GM19238 (cell line): ENCODE data around the gene APPBP2.
"Not testable (repeated sequence)": the region's sequence is repeated elsewhere in the genome, so short reads cannot be mapped to it uniquely, and the experiment has no call there.

ENCODE experiments used
- DNase-seq: peaks from one replicate; pipeline ENCODE4 v3.0.0; 2011; ENCODE audit warnings: low spot score; ENCODE audit not compliant: insufficient read length

Gene APPBP2

DNA sequence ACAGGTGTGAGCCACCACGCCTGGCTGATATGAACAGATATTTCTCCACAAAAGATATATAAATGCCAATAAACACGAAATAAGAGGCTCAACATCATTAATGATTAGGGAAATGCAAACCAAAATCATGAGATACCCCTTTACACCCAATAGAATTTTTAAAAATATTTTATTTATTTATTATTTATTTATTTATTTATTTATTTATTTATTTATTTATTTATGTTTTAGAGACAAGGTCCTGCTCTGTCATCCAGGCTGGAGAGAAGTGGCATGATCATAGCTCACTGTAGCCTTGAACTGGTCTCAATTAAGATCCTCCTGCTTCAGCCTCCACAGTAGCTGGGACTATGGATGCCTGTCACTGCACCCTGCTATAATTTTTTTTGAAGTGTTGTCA, 30.8 kb downstream of the APPBP2 start:
- DNase-seq = no peak

DNA sequence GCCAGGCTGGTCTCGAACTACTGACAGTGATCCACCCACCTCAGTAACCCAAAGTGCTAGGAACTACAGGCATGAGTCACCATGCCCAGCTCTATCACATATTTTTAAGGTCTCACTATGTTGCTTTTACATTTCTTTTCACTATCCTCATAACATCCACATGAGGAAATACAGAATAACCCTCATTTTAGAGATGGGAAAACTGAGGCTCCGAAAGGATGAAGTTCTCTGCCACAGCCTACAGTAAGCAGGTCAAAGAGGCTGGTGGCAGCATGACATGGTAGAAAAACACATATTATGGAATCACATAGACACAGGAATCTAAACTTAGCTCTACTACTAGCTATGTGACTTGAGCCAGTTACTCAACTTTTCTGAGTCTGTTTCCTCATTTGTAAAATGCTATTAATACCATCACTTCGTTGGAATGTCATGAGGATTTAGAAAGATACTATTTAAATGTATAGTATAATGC, 32.2 kb downstream of the APPBP2 start:
- DNase-seq = no peak

DNA sequence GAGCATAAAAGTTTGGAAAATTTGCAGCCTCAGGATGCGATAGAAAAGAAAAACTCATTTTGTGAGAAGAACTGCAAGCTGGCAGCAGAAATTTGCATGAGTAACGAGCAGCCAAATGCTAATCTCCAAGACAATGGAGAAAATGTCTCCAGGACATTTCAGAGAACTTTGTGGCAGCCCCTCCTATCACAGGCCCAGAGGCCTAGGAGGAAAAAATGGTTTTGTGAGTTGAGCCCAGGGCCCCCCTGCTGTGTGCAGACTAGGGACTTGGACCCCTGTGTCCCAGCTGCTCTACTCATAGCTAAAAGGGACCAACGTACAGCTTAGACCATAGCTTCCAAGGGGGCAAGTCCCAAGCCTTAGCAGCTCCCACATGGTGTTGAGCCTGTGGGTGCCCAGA, 34.3 kb downstream of the APPBP2 start:
- no peak for DNase-seq

DNA sequence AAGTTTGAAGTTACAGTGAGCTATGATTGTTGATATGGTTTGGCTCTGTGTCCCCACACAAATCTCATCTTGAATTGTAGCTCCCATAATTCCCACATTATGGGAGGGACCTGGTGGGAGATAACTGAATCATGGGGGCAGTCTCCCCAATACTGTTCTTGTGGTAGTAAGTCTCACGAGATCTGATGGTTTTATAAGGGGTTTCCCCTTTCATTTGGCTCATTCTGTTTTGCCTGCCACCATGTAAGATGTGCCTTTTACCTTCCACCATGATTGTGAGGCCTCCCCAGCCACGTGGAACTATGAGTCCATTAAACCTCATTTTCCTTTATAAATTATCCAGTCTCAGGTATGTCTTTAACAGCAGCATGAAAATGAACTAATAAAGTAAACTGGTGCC, 35.4 kb downstream of the APPBP2 start:
- DNase-seq = not testable (repeated sequence)

DNA sequence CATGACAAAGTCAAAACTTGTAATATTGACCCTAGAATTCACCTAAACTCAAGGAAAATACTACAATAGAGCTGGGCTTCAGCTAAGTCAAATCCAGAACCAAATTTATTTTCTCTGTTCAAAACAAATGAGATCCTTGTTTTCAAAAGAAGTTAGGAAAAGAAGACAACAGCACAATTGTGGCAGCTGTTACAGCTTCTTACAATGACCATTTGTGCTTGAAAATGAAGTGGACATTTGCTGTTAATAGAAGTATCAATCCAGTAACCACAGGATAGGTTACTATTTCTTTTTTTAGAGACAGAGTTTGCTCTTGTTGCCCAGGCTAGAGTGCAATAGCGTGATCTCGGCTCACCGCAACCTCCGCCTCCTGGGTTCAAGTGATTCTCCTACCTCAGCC, 44.4 kb downstream of the APPBP2 start:
- no peak for DNase-seq

DNA sequence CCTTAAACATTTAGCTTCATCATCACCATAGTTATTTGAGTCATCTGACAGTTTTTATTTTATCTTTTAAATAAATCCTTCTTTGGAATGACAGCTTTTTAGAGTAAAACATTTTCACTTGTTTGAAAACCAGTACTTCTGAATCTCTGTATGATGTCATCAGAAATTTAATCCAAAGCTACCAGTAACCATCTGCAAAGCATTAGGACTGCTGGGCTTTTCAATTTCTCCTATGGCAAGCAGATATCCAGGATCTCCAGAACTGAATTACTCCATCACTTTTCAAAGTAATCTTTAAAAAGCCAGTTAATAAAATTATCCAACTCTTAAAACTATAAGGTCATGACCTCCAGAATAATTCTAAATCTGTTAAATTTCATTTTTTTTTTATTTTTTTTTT, 52.3 kb downstream of the APPBP2 start:
- no peak for DNase-seq

DNA sequence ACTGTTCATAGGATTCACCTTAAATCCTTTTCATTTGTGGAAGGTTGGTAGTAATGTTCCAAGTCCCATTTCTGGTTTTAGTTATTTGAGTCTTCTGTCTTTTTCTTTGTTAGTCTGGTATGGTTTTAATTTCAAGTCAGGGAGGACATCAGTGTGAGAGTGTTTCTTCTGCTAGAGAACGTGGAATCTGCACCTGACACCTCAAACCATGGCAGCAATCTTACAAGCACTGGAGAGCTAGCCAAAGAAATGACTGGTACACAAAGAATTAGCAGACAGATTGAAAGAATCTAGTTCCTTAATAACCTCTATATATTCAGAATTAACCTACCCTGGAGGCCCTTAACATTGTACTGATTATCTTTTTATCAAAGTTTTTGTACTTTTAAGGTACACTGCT, 53.6 kb downstream of the APPBP2 start:
- DNase-seq = no peak

DNA sequence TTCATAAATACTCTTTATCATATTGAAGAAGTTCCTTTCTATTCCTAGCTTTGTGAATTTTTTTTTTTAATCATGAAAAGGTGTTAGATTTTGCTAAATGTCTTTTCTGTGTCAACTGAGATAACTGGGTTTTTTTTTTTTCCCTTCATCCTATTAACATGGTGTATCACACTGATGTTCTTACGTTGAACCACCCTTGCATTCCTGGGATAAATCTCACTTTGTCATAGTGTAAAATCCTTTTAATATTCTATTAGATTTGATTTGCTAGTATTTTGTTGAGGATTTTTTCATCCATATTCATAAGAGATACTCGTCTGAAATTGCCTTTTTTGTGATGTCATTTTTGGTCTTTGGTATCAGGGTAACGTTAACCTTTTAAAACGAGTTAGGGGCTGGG, 54.6 kb downstream of the APPBP2 start:
- DNase-seq = no peak

DNA sequence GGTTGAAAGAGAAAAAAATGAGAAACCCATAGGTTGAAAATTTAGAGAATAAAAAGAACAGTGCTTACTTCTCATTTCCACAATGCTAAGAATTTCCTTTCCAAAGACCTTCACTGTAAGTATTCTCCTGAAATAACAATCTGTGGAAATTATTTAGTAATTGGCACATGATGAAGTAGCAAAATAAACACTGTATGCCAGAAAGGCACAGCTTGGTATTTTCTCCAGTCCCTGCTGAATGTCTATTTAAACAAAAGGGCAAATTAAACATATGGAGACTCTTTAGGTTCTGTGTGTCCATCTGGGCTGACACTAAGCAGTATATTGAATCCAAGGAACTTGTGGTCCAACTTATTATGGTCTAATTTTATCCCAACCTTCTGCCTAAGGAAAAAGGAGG, 57.7 kb downstream of the APPBP2 start:
- DNase-seq = no peak

DNA sequence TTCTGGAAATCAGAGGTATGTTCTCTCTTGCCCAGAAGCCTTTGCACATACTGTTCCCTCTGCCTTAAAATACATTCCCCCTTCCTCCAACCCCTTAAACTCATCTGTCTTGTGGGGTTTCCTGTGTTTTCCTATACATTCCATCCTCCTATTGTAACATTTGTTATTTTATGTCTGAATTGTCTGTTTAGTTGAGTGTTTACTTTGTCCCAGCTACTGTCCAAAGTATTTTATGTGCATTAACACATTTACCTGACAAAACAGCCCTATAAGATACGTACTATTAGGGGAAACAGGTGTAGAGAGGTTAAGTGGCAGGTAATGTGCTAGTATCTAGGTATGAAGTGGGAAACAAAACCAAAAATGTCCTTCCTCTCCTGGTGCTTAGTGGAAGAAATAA, 61.7 kb downstream of the APPBP2 start:
- no peak for DNase-seq

DNA sequence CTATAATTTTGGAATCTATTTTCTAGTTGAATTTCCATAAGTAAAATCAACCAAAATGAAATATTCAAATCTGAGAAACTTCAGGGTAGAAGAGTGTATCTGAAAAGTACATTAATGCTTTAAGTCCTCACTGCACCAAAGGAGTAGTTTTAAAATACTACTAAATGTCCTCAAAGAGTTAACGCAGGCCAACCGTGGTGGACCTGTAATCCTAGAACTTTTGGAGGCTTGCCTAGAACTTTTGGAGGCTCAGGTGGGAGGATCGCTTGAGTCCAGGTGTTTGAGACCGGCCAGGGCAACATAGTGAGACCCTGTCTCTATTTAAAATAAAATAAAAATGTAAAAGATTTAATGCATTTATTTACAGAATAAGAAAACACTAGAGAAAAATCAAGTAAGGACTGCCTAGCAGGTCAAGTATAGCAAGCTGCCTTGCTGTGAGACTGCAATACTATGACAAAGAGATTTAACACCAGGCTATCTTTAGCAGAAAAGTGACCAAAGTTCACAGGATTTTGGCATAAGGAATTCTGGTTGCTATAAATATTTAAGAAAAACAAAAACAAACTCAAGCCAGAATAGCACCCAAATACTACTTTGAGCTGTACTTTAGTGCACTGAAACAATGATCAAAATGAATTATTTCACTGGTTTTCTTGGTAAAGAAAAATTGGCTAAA, 62.7 kb downstream of the APPBP2 start:
- no peak for DNase-seq

DNA sequence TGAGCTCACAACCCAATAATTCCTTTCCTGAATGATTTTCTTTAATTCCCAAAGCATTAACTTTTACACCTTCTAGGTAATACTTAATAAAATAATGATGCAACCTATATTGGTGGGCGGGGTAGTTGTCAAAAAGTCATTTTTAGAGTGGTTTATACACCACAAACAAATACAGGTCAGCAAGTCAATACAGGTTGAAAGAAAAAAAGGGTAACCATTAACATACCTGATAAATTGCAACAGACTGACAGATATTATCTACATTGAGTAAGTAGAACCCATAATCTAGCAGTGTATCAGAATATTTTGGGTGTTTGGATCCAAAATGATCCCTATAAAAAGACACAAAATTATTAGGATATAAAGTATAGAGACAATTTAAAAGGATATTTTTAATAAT, 64.5 kb downstream of the APPBP2 start:
- no peak for DNase-seq

DNA sequence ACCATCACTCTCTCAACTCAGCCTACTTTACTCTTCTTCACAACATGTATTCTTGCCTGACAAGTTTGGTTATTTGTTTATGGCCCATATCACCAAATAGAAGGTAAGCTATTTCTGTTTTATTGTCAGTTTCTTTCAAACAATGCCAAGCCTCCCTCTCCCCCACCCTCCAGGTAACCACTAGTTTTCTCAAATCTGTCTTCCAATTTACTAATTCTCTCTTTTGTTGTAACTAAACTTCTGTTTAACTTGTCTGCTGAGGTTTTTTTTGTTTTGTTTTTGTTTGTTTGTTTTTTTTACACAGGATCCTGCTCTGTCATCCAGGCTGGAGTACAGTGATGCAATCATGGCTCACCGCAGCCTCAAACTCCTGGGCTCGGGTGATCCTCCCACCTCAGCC, 68.9 kb downstream of the APPBP2 start:
- DNase-seq = no peak

DNA sequence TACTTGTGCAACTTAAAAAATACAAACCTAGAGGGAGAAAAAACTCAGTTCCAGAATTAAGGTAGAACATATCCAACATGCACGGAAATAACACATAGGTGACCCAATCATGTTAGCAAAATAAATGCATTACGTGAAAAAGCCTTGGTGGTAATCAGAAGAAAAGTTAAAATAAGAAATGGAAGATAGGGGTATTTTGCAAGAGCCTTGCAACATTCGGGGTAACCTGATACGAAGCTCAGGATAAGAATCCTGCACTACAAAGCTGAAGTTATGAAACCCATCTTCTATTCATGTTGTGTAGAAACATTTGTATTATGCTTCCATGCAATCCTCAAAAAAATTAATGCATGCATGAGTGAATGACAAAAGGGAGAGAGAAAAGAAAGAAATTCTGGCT, 70.7 kb downstream of the APPBP2 start:
- no peak for DNase-seq

DNA sequence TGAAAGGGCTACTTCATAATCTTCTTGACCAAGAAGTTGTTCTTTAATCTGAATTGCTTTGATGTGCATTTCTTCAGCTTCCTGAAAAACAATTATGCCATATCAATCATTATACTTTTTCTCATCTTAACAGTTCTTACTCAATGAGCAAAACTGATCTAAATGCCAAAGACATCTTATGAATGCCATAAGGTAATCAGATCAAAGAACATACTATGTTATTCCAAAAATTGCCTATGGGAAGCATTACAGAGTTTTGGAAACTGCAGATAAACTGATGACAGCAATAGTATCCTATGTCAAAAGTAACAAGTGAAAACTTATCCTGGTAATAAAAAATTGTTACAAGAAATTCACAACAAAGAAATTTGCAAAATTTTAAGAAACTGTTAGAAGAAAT, 74.1 kb downstream of the APPBP2 start:
- DNase-seq = no peak

DNA sequence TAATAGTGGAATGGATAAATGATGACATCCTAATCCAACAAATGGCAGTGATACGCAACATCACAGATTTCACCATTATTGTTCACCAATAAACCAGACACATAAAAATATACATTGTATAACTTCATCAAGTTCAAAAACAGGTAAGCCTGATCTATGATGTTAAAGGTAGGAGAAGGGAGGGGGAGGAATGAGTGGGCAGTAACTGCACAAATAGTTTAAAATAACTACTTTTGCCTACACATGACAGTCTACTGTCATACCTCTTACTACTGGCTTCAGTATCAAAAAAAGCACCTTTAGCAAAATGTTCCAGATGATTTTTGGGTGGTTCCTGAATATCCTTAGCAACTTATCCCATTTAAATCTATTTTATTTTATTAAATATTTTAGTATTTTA, 75.0 kb downstream of the APPBP2 start:
- no peak for DNase-seq

DNA sequence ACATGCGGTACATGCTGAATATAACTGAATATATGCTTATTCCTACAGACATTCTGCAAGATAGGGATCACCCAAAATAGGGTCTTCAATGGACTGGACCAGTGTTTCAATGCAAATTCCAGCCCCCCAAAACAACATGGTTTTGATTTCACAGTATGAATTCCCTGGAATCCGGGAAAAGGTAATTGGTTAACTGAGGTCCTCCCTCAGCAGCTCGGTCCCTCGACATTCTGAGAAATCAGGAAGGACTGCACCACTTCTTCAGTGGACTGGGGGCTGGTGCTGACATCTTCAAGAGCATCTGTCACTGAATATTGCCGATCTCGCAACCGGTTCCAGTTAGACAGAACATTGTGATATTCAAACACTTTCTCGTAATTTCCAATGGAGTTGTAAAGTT, 78.7 kb downstream of the APPBP2 start:
- no peak for DNase-seq

DNA sequence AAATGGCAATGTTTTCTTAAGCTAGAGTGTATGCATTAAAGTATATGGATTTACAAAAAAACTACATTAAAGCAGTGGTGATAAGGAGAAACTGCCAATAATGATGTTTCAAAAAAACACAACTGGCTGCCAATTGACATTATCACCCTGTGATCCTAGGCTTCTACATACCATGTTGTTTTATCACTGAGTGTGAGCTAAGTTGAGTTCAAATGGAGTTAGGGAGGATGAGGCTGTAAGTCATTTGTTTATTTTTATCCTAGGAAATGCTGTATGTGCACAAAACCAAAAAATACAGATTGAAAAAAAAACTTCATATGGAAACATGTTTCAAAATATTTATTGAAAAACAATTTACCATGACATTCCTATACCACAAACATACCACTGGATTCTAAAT, 80.9 kb downstream of the APPBP2 start:
- DNase-seq = no peak

DNA sequence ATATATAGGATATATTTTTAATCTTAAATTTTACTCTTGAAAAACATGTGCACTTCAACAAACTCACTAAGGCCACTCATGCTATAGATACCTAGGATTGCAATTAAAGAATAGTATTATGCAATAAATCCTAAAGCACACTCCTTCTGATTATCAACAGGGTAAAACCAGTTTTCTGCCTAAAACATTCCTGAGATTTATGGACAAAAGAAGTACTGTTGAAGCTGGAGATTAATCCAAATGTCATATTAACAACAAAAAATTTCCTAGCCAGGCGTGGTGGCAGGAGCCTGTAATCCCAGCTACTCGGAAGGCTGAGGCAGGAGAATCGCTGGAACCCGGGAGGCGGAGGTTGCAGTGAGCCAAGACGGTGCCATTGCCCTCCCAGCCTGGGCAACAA, 82.3 kb downstream of the APPBP2 start:
- DNase-seq = no peak

DNA sequence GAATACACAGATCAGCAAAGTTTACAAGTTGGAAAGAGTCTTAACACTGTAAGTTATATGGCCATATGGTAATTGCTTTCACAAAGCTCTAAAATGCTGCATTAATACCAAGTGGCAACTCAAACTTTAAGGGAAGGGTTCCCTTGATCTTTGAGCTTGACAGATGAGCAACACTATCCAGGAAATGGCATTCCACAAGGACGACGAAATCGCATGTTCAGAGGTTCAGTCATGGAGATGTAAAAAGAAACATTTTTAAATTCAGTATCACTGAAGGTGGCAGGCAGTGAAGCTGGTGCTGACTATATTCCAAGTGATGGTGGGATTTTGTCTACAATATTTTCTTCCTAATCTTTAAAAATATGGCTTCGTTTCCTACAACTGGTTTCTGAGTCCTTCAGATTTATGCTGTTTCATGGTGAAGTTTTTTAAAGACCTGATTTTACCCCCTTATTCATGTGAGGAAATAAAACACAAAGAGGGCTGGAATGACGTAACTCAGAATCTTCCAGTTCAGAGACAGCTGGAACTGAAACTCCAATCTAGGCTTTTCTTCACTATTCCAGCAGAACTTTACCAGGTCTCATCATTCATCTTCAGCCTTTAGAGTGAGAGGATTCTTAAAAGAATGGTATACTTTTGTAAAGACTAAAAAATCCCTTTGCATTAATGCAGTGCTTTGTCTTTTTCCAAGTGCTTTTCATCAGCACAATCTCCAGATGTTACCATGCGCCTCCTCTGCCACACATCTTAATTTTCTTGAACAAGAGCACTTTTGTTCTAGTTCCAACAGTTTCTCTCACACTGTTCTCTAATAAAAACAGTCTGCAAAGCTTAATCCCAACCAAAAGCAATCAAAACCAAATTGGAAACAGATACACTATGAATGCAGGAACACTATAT, 83.5 kb downstream of the APPBP2 start:
- no peak for DNase-seq

DNA sequence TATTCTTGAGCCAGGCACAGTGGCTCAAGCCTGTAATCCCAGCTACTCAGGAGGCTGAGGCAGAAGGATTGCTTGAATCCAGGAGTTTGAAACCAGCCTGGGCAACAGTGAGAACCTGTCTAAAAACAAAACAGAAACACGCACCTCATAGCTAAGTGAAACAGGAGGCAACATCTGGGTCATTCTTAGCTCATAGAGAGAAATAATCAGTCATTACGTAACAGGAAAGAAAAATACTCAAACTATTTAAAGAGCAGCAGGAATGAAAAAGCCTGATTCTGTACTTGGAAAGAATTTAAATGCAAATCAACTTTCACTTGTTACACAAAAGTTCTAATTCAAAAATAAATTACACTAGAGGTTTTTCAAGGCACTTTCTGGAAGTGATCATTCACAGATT, 86.5 kb downstream of the APPBP2 start:
- no peak for DNase-seq

DNA sequence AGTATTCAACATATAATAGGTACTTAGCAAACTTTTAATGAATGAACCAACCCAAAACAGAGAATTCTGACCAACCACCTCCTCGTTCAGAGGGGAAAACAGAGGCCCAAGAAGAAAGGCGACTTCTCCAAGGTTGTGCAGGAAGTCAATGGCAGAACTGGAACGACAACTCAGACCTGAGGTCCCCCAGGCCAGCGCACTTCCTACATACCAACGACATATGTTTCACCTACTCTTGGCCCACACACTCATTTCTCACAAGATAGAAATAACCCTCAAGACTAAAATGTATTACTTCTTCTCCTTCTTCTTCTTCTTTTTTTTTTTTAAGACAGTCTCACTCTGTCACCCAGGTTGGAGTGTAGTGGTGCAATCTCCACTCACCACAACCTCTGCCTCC, 89.4 kb downstream of the APPBP2 start:
- DNase-seq = no peak
